CD4-positive, alpha-beta memory T cell (primary cell): ENCODE results near the gene PLD3. TPM values are rescaled to one million over a fixed set of nuclear protein-coding genes. Genes with fewer than 3 reads are reported as not detected.
A peak's percentile ranks its signal among the peaks of the same experiment; 100 is the strongest.
"Not testable (repeated sequence)": the region's sequence is repeated elsewhere in the genome, so short reads cannot be mapped to it uniquely, and the experiment has no call there.

ENCODE experiments used
- CTCF ChIA-PET: fragments of 350-600 bp; sonication (Branson Sonifier 250); formaldehyde crosslinking; loops from one replicate; lab custom pipeline; 2021; ENCODE audit warnings: inconsistent platforms; ENCODE audit not compliant: partially characterized antibody; lab: Charles Lee
- POLR2A ChIA-PET: fragments of 350-600 bp; sonication (Branson Sonifier 250); formaldehyde crosslinking; loops from one replicate; lab custom pipeline; 2021; ENCODE audit not compliant: partially characterized antibody; lab: Charles Lee
- DNase-seq, 5 donors: peaks; one replicate each; pipeline versions ENCODE4 v3.0.0 to v3.0.0-alpha.2; 2020 to 2022; ENCODE audit warnings: mixed read lengths in 1 of 5
- H3K27ac ChIP-seq: one replicate; pipeline ENCODE4 v1.7.0; 2013; ENCODE audit warnings: low read depth, low read length
- H3K27me3 ChIP-seq: 2 replicates; pipeline ENCODE4 v1.7.0; 2013; ENCODE audit warnings: mild to moderate bottlenecking, low read length, moderate library complexity; ENCODE audit not compliant: insufficient read depth
- H3K36me3 ChIP-seq: 2 replicates; pipeline ENCODE4 v1.7.0; 2013; ENCODE audit warnings: mild to moderate bottlenecking, low read length, moderate library complexity; ENCODE audit not compliant: insufficient read depth
- H3K4me1 ChIP-seq: 2 replicates; pipeline ENCODE4 v1.7.0; 2013; ENCODE audit warnings: mild to moderate bottlenecking, low read length, moderate library complexity; ENCODE audit not compliant: insufficient read depth
- H3K4me3 ChIP-seq, 2 donors: one replicate each; pipeline ENCODE4 v1.7.0; 2013; ENCODE audit warnings: low read length in 2 of 2, mild to moderate bottlenecking in 1 of 2
- H3K9me3 ChIP-seq, 2 donors: one replicate each; pipeline ENCODE4 v1.7.0; 2013; ENCODE audit warnings: low read length in 2 of 2, control low read depth in 1 of 2; ENCODE audit not compliant: control insufficient read depth in 1 of 2
- H3K27ac Mint-ChIP-seq, 7 donors: one replicate each; pipeline ENCODE4 v1.8.0; 2020 to 2021; ENCODE audit warnings: mixed read lengths in 7 of 7, mild to moderate bottlenecking in 6 of 7, inconsistent platforms in 3 of 7, moderate library complexity in 3 of 7
- H3K27me3 Mint-ChIP-seq, 2 donors: one replicate each; pipeline ENCODE4 v1.8.0; 2020 to 2021; ENCODE audit warnings: mixed read lengths in 2 of 2
- H3K36me3 Mint-ChIP-seq, 2 donors: one replicate each; pipeline ENCODE4 v1.8.0; 2020 to 2021; ENCODE audit warnings: mixed read lengths in 2 of 2, inconsistent platforms in 1 of 2, mild to moderate bottlenecking in 1 of 2
- H3K4me1 Mint-ChIP-seq, 4 donors: one replicate each; pipeline ENCODE4 v1.8.0; 2020 to 2021; ENCODE audit warnings: mixed read lengths in 4 of 4, mild to moderate bottlenecking in 1 of 4
- H3K4me3 Mint-ChIP-seq, 8 donors: one replicate each; pipeline ENCODE4 v1.8.0; 2020 to 2021; ENCODE audit warnings: mixed read lengths in 8 of 8, mild to moderate bottlenecking in 7 of 8, moderate library complexity in 6 of 8, inconsistent platforms in 3 of 8
- H3K9me3 Mint-ChIP-seq, 8 donors: one replicate each; pipeline ENCODE4 v1.8.0; 2020 to 2021; ENCODE audit warnings: mixed read lengths in 8 of 8, mild to moderate bottlenecking in 5 of 8, inconsistent platforms in 3 of 8, moderate library complexity in 1 of 8
- intact Hi-C: fragments of 100-400 bp; cut with micrococcal nuclease; formaldehyde crosslinking; loops from one replicate; pipeline ENCODE4 v1.15.1; 2023
- polyA plus RNA-seq, 2 donors: library from polyadenylated mRNA; unstranded; fragments of 300-500 nt; fragmentation: Illumina TruSeq; gene quantifications; one replicate each; pipeline ENCODE4 v1.2.3, GENCODE V29; 2021
- total RNA-seq, 2 experiments: library from RNA; stranded (reverse); gene quantifications; one replicate each; pipeline ENCODE4 v1.2.3, GENCODE V29; 2021

The PLD3 gene
- total and polyA plus RNA-seq, 4 experiments from 2014 or later, result 61.0 to 117 (median 95.2) TPM

GRCh38 chr19:40332669-40333068 is 15.8 kb upstream of the PLD3 start:
- Histone ChIP-seq H3K4me1 (no peaks in the 10 kb centered on the region), H3K4me3 (no peak overlapping the region), H3K9me3 (no peaks in the 10 kb centered on the region), H3K36me3 (peaks cover 35% of the 10 kb centered on the region), H3K27ac (no peak overlapping the region), H3K27me3 (no peaks in the 10 kb centered on the region)
- Mint-ChIP-seq H3K27ac (no peak overlapping the region), H3K27me3 (no peaks in the 10 kb centered on the region), H3K9me3 (peaks cover 0 to 2% (median 0%) of the 10 kb centered on the region in 8 donors), H3K36me3 (peaks cover 27 to 68% of the 10 kb centered on the region in 2 donors), H3K4me1 (peaks cover 0 to 5% (median 0%) of the 10 kb centered on the region in 4 donors), H3K4me3 (no peak overlapping the region)
- CTCF ChIA-PET, result no interaction called here
- intact Hi-C loops, result no loop called here
- POLR2A ChIA-PET, result no interaction called here
- no peak for DNase-seq

GRCh38 chr19:40333083-40333482 is 15.4 kb upstream of the PLD3 start:
- H3K27me3 Mint-ChIP-seq, H3K27ac ChIP-seq, H3K4me3 Mint-ChIP-seq, H3K9me3 Mint-ChIP-seq, H3K4me1 ChIP-seq, H3K9me3 ChIP-seq, intact Hi-C loops, POLR2A ChIA-PET, H3K27me3 ChIP-seq, CTCF ChIA-PET, H3K4me3 ChIP-seq, H3K4me1 Mint-ChIP-seq, DNase-seq, H3K27ac Mint-ChIP-seq: not testable (repeated sequence)
- peaks cover 24 to 66% of the 10 kb centered on the region in 2 donors for H3K36me3 Mint-ChIP-seq
- H3K36me3 ChIP-seq, result peaks cover 31% of the 10 kb centered on the region

DNA sequence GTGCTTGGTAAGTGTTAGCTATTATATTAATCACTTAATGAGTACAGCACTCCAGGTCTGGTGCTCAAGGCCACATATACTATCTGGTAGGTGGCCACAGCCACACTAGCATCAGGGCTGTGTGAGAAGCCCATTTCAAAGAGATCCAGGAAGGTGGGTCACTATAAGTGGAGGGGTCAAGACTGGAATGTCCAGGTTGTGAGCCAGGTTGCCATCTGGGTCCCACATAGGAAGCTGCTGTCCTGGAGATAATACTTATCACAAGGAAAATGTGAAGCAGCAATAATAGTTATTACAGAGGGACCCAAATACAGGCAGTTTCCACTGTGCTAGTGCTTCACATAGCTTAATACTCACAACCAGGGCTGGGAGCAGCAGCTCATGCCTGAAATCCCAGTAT is 13.4 kb upstream of the PLD3 start:
- H3K27ac ChIP-seq, result no peak overlapping the region
- H3K36me3 ChIP-seq, result peaks cover 19% of the 10 kb centered on the region
- Mint-ChIP-seq H3K36me3 (peaks cover 34 to 62% of the 10 kb centered on the region in 2 donors), H3K4me3 (no peak overlapping the region), H3K27ac (no peak overlapping the region), H3K9me3 (no peaks in the 10 kb centered on the region), H3K27me3 (no peaks in the 10 kb centered on the region), H3K4me1 (peaks cover 4 to 7% (median 5%) of the 10 kb centered on the region in 4 donors)
- no peak overlapping the region for H3K4me3 ChIP-seq
- intact Hi-C loops, result no loop called here
- no peak for DNase-seq
- CTCF ChIA-PET, result no interaction called here
- no peaks in the 10 kb centered on the region for H3K4me1 ChIP-seq
- POLR2A ChIA-PET, result no interaction called here
- no peaks in the 10 kb centered on the region for H3K27me3 ChIP-seq
- H3K9me3 ChIP-seq, result no peaks in the 10 kb centered on the region

- H3K27me3 Mint-ChIP-seq, result no peaks in the 10 kb centered on the region
- peak overlapping the region in 1 of 7 donors; percentile 19 for H3K27ac Mint-ChIP-seq
- peaks cover 19% of the 10 kb centered on the region for H3K36me3 ChIP-seq
- no peaks in the 10 kb centered on the region for H3K9me3 ChIP-seq
- H3K4me1 ChIP-seq, result no peaks in the 10 kb centered on the region
- H3K36me3 Mint-ChIP-seq, result peaks cover 31 to 57% of the 10 kb centered on the region in 2 donors
- no peaks in the 10 kb centered on the region for H3K9me3 Mint-ChIP-seq
- no peak overlapping the region for H3K27ac ChIP-seq
- intact Hi-C loops, result no loop called here
- ChIA-PET POLR2A (interaction anchor here (1.5 kb wide), 1 partner anchor 12 kb away, joined by 4 read pairs; the partner anchor contains the start of genes C19orf47 and PLD3), CTCF (interaction anchor here (0.6 to 0.7 kb wide), 2 partner anchors 70 to 304 kb away, joined by 3 to 4 read pairs; no protein-coding TSS in a partner anchor)
- H3K4me3 ChIP-seq, result no peak overlapping the region
- no peak overlapping the region for H3K4me3 Mint-ChIP-seq
- no peaks in the 10 kb centered on the region for H3K27me3 ChIP-seq
- no peak for DNase-seq
- H3K4me1 Mint-ChIP-seq, result peaks cover 4 to 7% (median 5%) of the 10 kb centered on the region in 4 donors
These were observed 12.5 kb upstream of the PLD3 start for GRCh38 chr19:40335855-40336600.

GRCh38 chr19:40336601-40336900 is 11.9 kb upstream of the PLD3 start:
- Histone ChIP-seq H3K27me3 (no peaks in the 10 kb centered on the region), H3K4me3 (no peak overlapping the region), H3K9me3 (no peaks in the 10 kb centered on the region), H3K36me3 (peaks cover 19% of the 10 kb centered on the region), H3K4me1 (no peaks in the 10 kb centered on the region), H3K27ac (no peak overlapping the region)
- peaks cover 26 to 53% of the 10 kb centered on the region in 2 donors for H3K36me3 Mint-ChIP-seq
- no peak for DNase-seq
- H3K27me3 Mint-ChIP-seq, result no peaks in the 10 kb centered on the region
- peaks cover 4 to 10% (median 7%) of the 10 kb centered on the region in 4 donors for H3K4me1 Mint-ChIP-seq
- peak overlapping the region in 1 of 7 donors; percentile 19 for H3K27ac Mint-ChIP-seq
- H3K9me3 Mint-ChIP-seq, result no peaks in the 10 kb centered on the region
- H3K4me3 Mint-ChIP-seq, result no peak overlapping the region
- ChIA-PET CTCF (interaction anchor here (0.6 kb wide), 1 partner anchor 69 kb away, joined by 4 read pairs; no protein-coding TSS in a partner anchor), POLR2A (interaction anchor here (1.5 kb wide), 1 partner anchor 12 kb away, joined by 4 read pairs; the partner anchor contains the start of genes C19orf47 and PLD3)
- intact Hi-C loops, result no loop called here

- POLR2A ChIA-PET, result interaction anchor here (1.5 kb wide), 1 partner anchor 11 kb away, joined by 4 read pairs; the partner anchor contains the start of genes C19orf47 and PLD3
- no peak for DNase-seq
- H3K27ac ChIP-seq, result no peak overlapping the region
- Mint-ChIP-seq H3K4me3 (no peak overlapping the region), H3K9me3 (no peaks in the 10 kb centered on the region), H3K4me1 (peaks cover 4 to 13% (median 8%) of the 10 kb centered on the region in 4 donors), H3K36me3 (peaks cover 26 to 50% of the 10 kb centered on the region in 2 donors), H3K27me3 (no peaks in the 10 kb centered on the region), H3K27ac (no peak overlapping the region)
- no peaks in the 10 kb centered on the region for H3K4me1 ChIP-seq
- CTCF ChIA-PET, result interaction anchor here (0.6 kb wide), 1 partner anchor 69 kb away, joined by 4 read pairs; no protein-coding TSS in a partner anchor
- H3K9me3 ChIP-seq, result no peaks in the 10 kb centered on the region
- H3K36me3 ChIP-seq, result peaks cover 19% of the 10 kb centered on the region
- intact Hi-C loops, result no loop called here
- no peak overlapping the region for H3K4me3 ChIP-seq
- no peaks in the 10 kb centered on the region for H3K27me3 ChIP-seq
These were observed 11.4 kb upstream of the PLD3 start for GRCh38 chr19:40337107-40337506.

DNA sequence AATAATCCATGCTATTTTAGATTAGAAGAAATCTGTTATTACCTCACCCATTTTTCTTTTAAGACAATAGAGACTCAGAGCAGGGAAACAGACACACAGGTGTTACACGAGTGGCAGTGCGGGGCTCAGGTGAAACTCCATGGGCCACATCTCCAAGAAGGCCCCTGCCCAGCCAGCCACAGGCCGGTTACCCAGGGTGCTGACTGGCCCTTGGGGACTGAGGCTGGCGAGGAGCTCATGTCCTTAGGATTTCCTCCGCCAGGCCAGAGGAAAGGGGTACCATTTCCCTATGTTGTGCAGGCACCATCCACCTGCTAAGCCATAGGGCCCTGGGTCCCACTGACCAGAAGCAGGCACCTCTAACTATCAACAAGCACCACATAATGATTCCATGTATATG is 10.9 kb upstream of the PLD3 start:
- CTCF ChIA-PET, result no interaction called here
- DNase-seq, result no peak
- H3K36me3 Mint-ChIP-seq, result peaks cover 26 to 51% of the 10 kb centered on the region in 2 donors
- POLR2A ChIA-PET, result no interaction called here
- H3K4me1 Mint-ChIP-seq, result peaks cover 4 to 13% (median 10%) of the 10 kb centered on the region in 4 donors
- H3K9me3 ChIP-seq, result no peaks in the 10 kb centered on the region
- peaks cover 19% of the 10 kb centered on the region for H3K36me3 ChIP-seq
- no peak overlapping the region for H3K4me3 Mint-ChIP-seq
- intact Hi-C loops, result no loop called here
- H3K27me3 Mint-ChIP-seq, result no peaks in the 10 kb centered on the region
- H3K4me3 ChIP-seq, result no peak overlapping the region
- H3K27ac ChIP-seq, result no peak overlapping the region
- H3K9me3 Mint-ChIP-seq, result no peaks in the 10 kb centered on the region
- H3K27ac Mint-ChIP-seq, result no peak overlapping the region
- no peaks in the 10 kb centered on the region for H3K27me3 ChIP-seq
- H3K4me1 ChIP-seq, result no peaks in the 10 kb centered on the region
